ENCODE results near the gene PDYN. TPM values are rescaled to one million over a fixed set of nuclear protein-coding genes. Genes with fewer than 3 reads are reported as not detected.

Gene PDYN
- polyA plus RNA-seq, 3 donors = not detected

DNA sequence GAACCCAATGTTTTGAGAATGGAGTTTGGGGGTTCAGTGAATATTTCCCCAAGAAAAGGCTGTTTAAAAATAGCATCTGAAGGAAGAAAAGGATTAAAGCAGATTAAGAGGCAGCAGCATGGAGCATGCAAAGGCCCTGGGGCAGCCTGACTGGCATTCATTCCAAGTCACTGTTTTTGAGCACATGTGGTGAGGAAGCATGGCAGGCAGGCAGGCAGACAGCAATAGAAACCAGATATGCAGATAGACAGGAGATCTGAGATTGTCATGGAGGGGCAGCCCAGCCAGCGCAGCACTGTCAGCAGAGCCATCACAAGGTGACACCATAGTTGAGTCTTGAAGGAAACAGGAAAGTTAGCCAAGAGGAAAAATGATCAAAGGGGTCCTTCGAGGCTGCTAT lies 60.9 kb downstream of the PDYN start:
- H3K27ac ChIP-seq (ENCODE audit: low read depth in 1 of 2, low read length in 2 of 2) = peak overlapping the region in 1 of 2 donors; percentile 59
- no peak for TF ChIP-seq CTCF (IDR thresholded peaks at IDR 0.05)
- H3K4me1 ChIP-seq (ENCODE audit: control insufficient read depth in 1 of 2, insufficient read depth in 2 of 2, low read length in 2 of 2) = peaks cover 27 to 45% of the 10 kb centered on the region in 2 donors
- H3K36me3 ChIP-seq (replicated peaks in 1 of 2; ENCODE audit: control insufficient read depth in 1 of 2, insufficient read depth in 2 of 2, low read length in 2 of 2) = peaks cover 79 to 95% of the 10 kb centered on the region in 2 donors
- H3K27me3 ChIP-seq (ENCODE audit: control insufficient read depth in 2 of 2, insufficient read depth in 2 of 2, low read length in 2 of 2) = no peaks in the 10 kb centered on the region
- H3K4me3 ChIP-seq (replicated peaks in 1 of 3; ENCODE audit: low read depth in 2 of 3, low read length in 3 of 3) = no peak overlapping the region
- H3K79me2 ChIP-seq (ENCODE audit: insufficient read depth, low read length) = peaks cover 10% of the 10 kb centered on the region
- H2AFZ ChIP-seq (ENCODE audit: insufficient read depth, low read depth, low read length, poor library complexity, severe bottlenecking) = no peak overlapping the region
- peaks cover 89% of the 10 kb centered on the region for H4K20me1 ChIP-seq (ENCODE audit: insufficient read depth, low read length)
- WGBS (ENCODE audit: insufficient coverage) = 100% methylated on average over 1 of the region's 2 CpGs
- no peak for DNase-seq
- intact Hi-C loops (cut with micrococcal nuclease) = loop anchor here in 1 of 2 donors (5.0 kb wide), 1 partner anchor 34 kb away; no protein-coding TSS in a partner anchor
- Mint-ChIP-seq H3K4me1 (peaks cover 62% of the 10 kb centered on the region), H3K9me3 (no peaks in the 10 kb centered on the region), H3K27ac (peak overlapping the region in 5 of 7 donors; percentile 55 to 88 (median 67)), H3K4me3 (no peak overlapping the region), H3K36me3 (peaks cover 93 to 99% of the 10 kb centered on the region in 2 donors), H3K27me3 (ENCODE audit: low read depth in 3 of 3) (peaks cover 1 to 6% (median 1%) of the 10 kb centered on the region in 3 donors)
- no peaks in the 10 kb centered on the region for H3K9me3 ChIP-seq (replicated peaks in 1 of 2; ENCODE audit: control insufficient read depth in 1 of 2, insufficient read depth in 1 of 2, low read length in 2 of 2)
- H3K9ac ChIP-seq (ENCODE audit: insufficient read depth, low read length, poor library complexity, severe bottlenecking) = no peak overlapping the region
- no peak overlapping the region for H3K4me2 ChIP-seq (replicated peaks; ENCODE audit: extremely low read depth, low read length, poor library complexity, severe bottlenecking)

DNA sequence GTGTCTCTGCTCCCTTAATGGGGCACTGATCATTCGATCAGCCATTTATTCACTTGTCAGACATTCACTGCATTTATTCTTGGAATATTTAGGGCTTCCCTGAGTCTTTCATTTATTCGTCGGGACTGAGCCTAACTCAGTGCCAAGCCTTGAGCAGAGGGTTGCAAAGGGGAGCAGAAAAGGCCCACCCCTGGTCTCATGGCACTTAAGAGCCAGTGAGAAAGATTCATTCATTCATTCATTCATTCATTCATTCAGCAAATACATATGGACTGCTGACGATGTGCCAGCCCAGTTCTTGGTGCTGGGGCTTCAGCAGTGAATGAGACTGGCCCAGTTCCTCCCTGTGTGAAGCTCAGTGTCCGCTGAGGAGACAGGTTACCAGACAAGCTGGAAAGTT lies 62.0 kb downstream of the PDYN start:
- peaks cover 99% of the 10 kb centered on the region for H4K20me1 ChIP-seq (ENCODE audit: insufficient read depth, low read length)
- Mint-ChIP-seq H3K9me3 (no peaks in the 10 kb centered on the region), H3K4me3 (no peak overlapping the region), H3K4me1 (peaks cover 55% of the 10 kb centered on the region), H3K36me3 (peaks cover 93 to 99% of the 10 kb centered on the region in 2 donors), H3K27me3 (ENCODE audit: low read depth in 3 of 3) (peaks cover under 1 to 6% (median 1%) of the 10 kb centered on the region in 3 donors), H3K27ac (peak overlapping the region in 4 of 7 donors; percentile 48 to 66 (median 54))
- no peak overlapping the region for H3K4me2 ChIP-seq (replicated peaks; ENCODE audit: extremely low read depth, low read length, poor library complexity, severe bottlenecking)
- peak overlapping the region in 1 of 2 donors; percentile 59 for H3K27ac ChIP-seq (ENCODE audit: low read depth in 1 of 2, low read length in 2 of 2)
- H3K4me3 ChIP-seq (replicated peaks in 1 of 3; ENCODE audit: low read depth in 2 of 3, low read length in 3 of 3) = no peak overlapping the region
- no peaks in the 10 kb centered on the region for H3K27me3 ChIP-seq (ENCODE audit: control insufficient read depth in 2 of 2, insufficient read depth in 2 of 2, low read length in 2 of 2)
- no peak overlapping the region for H2AFZ ChIP-seq (ENCODE audit: insufficient read depth, low read depth, low read length, poor library complexity, severe bottlenecking)
- WGBS (ENCODE audit: insufficient coverage) = 84% methylated on average over 2 of the region's 5 CpGs
- H3K4me1 ChIP-seq (ENCODE audit: control insufficient read depth in 1 of 2, insufficient read depth in 2 of 2, low read length in 2 of 2) = peaks cover 30 to 42% of the 10 kb centered on the region in 2 donors
- H3K79me2 ChIP-seq (ENCODE audit: insufficient read depth, low read length) = peaks cover 12% of the 10 kb centered on the region
- no peak for TF ChIP-seq CTCF (IDR thresholded peaks at IDR 0.05)
- no peak for DNase-seq
- no peaks in the 10 kb centered on the region for H3K9me3 ChIP-seq (replicated peaks in 1 of 2; ENCODE audit: control insufficient read depth in 1 of 2, insufficient read depth in 1 of 2, low read length in 2 of 2)
- H3K36me3 ChIP-seq (replicated peaks in 1 of 2; ENCODE audit: control insufficient read depth in 1 of 2, insufficient read depth in 2 of 2, low read length in 2 of 2) = peaks cover 82 to 95% of the 10 kb centered on the region in 2 donors
- H3K9ac ChIP-seq (ENCODE audit: insufficient read depth, low read length, poor library complexity, severe bottlenecking) = no peak overlapping the region
- intact Hi-C loops (cut with micrococcal nuclease) = loop anchor here in 1 of 2 donors (5.0 kb wide), 1 partner anchor 35 kb away; no protein-coding TSS in a partner anchor
